ENCODE data around the gene EREG.
A peak's percentile ranks its signal among the peaks of the same experiment; 100 is the strongest.

Gene EREG

DNA sequence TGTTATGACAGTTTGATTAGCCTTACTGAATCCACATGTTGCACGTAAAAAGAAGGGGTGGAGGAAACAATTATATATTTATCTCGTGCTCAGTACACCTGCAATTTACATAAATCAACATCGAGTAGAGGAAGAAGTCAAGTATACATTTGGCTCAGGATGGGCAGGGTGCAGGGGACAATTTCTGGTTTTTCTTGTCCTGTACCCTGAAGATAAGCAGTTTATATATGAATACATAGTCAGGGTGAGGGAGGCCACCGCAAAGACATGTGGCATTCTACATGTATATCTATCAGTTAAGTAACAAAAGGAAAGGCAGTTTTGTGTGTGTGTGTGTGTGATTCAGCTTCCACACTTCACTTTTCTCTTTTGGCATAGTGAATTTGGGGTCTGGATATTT, 11.1 kb upstream of the EREG start:
- no peak for DNase-seq

DNA sequence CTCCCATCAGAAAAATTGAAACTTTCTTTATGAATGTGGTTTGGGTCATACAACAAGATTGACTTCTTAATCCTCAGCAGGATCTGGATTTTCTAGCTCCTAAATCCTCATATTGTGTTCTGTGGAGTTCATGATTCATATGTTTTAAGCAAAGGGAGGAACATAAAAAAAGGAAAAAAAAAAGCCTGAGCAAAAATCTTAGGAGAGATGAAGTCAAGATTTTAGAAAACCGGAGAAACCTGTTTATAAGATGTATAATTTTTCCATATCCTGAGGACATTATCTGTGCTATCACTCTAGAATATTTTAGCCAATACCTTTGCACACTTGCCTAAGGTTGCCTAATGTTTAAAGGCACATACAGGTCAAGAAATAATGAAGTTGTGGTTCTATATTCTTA, 7.0 kb upstream of the EREG start:
- no peak for DNase-seq

DNA sequence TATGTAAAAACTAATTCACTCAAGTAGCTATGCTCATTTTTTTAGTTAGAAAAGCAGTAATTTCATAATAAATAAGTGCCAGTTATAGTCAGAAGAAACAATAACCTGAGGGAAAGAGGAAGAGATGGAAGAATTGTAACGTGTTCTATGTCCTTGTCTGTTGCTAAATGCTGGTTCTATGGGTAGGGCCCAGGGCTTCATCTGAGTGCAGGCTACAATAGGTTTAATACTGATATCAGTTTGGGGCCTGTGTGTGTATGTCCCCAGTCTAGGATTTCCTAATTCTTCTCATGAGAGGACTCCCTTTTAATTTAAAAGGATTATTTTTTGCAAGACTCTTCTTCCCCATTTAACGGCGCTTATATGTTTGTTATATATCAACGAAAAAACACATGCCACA, 3.3 kb upstream of the EREG start:
- no peak for DNase-seq

DNA sequence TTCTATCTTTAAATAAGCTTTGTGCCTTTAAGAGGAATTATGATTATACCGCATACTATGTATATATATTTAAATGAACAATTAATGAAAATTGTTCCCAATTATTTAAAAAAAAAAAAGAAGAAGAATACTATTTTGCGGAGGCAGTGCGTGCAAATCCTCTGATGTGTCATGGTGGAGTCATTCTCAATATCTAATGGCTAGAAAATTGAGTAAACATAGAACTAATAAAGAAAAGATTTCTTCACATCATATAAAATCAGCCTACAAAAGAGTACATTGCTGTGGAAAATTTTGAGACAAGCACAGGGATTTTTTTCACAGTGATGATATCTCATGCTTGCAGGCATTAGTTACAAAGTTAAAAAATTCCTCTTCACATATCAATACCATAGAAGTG, 2.6 kb upstream of the EREG start:
- no peak for DNase-seq

- no peak for DNase-seq
Measured at GRCh38 chr4:74364256-74364651, 691 bp upstream of the EREG start.

GRCh38 chr4:74365761-74366160, 816 bp downstream of the EREG start:
- peak; percentile 73 for DNase-seq

- peak; percentile 33 for DNase-seq
Measured at GRCh38 chr4:74366367-74366911, 1.5 kb downstream of the EREG start.

GRCh38 chr4:74367656-74368290, 2.8 kb downstream of the EREG start:
- no peak for DNase-seq

- no peak for DNase-seq
Measured at GRCh38 chr4:74368596-74368995, 3.7 kb downstream of the EREG start.

- no peak for DNase-seq
Measured at GRCh38 chr4:74369855-74370254, 4.9 kb downstream of the EREG start.

DNA sequence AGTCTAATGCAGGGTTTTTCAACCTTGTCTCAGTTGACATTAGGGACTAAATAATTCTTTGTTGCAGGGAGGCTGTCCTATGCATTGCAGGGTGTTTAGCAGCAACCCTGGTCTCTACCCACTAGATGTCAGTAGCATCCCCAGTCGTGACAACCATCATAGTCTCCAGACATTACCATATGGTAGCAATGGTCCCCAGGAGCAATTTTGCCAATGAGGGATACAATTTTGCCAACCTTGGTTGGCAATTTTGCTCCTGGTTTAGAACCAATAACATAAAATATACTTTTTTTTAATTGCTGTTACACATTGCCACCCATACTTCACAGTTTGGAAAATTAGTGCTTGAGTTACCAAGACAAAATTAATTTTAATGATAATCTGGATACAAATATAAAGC, 6.0 kb downstream of the EREG start:
- DNase-seq, result no peak

- DNase-seq, result no peak
Measured at GRCh38 chr4:74374128-74374527, 9.2 kb downstream of the EREG start.

DNA sequence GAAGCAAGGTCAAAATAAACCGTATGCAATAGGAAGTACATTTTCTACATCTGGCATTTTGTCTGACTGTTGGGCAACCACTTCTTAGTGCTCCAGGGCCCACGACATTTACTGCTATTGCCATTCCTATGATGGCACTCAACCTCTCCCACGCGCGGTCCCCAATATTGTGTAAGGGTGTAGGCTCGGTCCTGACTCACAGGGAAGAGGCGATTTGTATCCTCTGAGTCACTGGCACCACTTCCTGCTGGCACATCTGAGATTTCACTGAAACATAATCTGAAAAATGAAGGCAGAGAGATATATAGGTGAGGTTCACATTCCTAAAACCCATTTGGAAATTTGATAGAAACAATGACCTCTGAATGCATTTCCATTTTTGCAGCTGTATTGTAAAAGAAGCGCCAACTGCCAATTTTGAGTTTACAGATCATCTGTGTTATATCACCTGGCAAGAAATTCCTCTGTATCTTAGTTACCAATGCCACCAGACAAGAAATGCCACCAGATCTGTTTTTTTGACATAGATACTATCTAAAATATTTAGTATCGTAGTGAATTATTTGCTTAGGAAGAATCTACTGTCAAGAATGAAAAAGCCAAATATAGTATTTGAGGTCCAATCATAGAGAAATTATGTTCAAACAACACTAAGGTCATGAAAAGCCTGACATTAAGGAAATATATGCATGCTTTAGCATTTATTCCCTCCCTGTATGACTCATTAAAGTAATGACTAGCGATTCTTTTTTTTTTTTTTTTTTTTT, 9.8 kb downstream of the EREG start:
- no peak for DNase-seq

GRCh38 chr4:74375824-74376426, 11.0 kb downstream of the EREG start:
- no peak for DNase-seq

DNA sequence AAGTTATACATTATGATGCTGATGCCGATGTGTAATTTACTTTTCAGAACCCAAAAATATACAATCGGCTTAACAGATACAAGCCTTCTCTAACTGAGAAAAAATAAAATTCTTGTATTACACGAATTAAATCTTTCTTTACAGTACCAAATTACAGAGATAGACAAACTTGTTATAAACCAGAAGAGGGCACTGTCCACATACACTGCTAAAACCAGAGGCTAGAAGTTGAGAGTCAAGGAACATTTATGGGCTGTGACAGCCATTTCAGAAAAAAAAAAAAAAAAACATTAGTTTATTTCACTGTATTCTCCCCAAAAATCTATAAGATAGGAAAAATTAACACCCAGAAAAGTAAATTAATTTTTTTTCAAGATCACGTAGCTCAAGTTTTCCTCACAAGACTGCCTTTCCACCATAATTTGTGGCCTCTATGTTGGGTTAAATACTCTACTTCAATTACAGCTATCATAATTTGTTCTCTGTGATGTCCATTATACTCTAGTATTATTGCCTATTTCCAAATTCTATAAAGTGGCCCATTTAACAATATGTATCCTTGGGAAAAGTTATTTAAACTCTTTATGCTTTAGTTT, 12.0 kb downstream of the EREG start:
- DNase-seq, result peak; percentile 22

DNA sequence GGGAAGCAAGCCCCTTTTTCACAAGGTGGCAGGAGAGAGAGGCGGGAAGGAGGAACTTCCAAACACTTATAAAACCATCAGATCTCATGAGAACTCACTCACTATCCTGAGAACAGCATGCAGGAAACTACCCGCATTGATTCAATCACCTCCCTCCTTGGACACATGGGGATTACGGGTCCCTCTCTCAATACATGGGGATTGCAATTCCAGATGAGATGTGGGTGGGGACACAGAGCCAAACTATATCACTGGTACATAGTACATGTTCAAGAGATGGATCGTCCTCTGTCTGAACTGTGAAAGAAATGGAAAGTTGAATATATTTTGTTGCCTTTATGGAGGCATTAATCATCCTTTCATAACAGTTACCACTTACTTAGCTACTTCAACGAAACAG, 12.8 kb downstream of the EREG start:
- DNase-seq, result no peak

DNA sequence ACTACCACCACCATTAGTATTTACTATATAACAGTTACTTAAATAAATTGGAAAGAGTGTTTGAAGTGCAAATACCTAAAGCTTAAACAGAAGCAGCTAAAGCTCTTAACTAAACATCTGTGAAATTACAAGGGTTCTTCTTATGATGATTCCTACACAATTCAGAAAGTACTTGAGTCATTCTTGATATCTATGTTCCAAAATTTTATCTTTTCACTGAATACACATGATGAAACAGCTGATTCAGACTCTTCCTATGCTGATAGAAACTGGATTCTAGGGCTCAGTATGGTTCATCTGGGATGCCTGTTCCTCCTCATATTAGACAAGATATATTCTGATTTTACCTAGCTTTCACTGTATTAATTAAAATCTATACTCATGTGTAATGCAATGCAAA, 13.6 kb downstream of the EREG start:
- no peak for DNase-seq

GRCh38 chr4:74379912-74380311, 15.0 kb downstream of the EREG start:
- no peak for DNase-seq

DNA sequence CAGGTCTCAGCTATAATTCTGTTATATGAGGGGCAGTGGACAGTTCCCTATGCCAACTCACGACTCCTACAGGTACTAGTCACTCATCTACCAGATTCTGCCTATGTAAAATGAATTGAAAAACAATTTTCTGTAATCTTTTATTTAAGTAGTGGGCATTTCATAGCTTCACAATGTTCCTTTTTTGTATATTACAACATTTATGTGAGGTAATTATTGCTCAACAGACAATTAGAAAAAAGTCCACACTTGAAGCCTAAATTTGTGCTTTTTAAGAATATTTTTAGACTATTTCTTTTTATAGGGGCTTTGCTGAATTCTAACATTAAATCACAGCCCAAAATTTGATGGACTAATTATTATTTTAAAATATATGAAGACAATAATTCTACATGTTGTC, 20.4 kb downstream of the EREG start:
- no peak for DNase-seq

DNA sequence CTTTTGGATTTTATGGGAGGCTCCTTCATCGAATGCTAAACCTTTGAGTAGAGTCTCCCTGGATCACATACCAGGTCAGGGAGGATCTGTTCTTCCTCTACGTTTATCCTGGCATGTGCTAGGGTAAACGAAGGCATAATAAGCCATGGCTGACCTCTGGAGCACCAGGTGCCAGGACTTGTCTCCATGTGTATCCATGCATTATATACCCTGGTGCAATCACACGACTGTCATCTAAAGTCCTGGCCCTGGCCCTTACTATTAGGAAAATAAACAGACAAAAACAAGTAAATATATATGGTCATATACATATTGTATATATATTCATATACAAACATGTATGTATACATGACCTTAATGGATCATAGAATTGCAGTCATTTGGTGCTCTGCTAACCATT, 21.2 kb downstream of the EREG start:
- DNase-seq, result no peak

- no peak for DNase-seq
Measured at GRCh38 chr4:74387790-74388189, 22.8 kb downstream of the EREG start.

- no peak for DNase-seq
Measured at GRCh38 chr4:74389494-74389893, 24.5 kb downstream of the EREG start.

DNA sequence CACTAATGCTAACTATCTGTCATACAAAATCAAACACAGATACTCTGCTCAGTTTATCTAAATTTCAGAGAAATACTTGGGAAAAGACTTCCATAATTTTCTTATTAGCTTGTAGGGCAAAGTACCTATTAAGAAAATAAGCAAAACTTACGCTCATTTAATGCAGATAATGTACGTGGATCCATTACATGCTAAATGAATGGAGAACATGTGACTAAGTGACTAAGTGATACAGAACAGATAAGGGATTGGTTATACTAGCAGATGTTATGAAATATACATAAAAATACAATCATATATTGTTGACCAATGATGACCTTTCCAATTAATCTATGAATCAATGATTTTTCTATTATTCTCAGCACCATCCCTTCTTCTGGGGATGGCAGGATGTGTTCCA, 25.7 kb downstream of the EREG start:
- no peak for DNase-seq

- DNase-seq, result no peak
Measured at GRCh38 chr4:74391346-74391745, 26.4 kb downstream of the EREG start.

Measured in DMS79 (cell line).